Right atrium auricular region (tissue), 2 donors: ENCODE results near the gene CPEB4. TPM values are rescaled to one million over a fixed set of nuclear protein-coding genes. Genes with fewer than 3 reads are reported as not detected.

Source experiments
- DNase-seq: peaks from one replicate; pipeline ENCODE4 v3.0.0-alpha.2; 2019; ENCODE audit warnings: low spot score
- H3K27ac ChIP-seq, 2 donors: fragments of 200-600 bp; sonication (generic); 1 replicate in 1 of 2; 2 replicates in 1 of 2; pipeline ENCODE4 v1.5.1; 2016 to 2019
- H3K27me3 ChIP-seq, 2 donors: fragments of 200-600 bp; sonication (generic); one replicate each; pipeline versions ENCODE4 v1.5.1 to v1.6.0; 2017 to 2019
- H3K36me3 ChIP-seq: fragments of 200-600 bp; sonication (generic); one replicate; pipeline ENCODE4 v1.5.1; 2016
- H3K4me1 ChIP-seq, 2 donors: fragments of 200-600 bp; sonication (generic); one replicate each; pipeline versions ENCODE4 v1.5.1 to v1.6.0; 2017 to 2019
- H3K4me3 ChIP-seq, 2 donors: fragments of 200-600 bp; sonication (generic); 1 replicate in 1 of 2; 2 replicates in 1 of 2; pipeline ENCODE4 v1.5.1; 2017 to 2019; ENCODE audit warnings: mild to moderate bottlenecking in 1 of 2, moderate library complexity in 1 of 2
- H3K9me3 ChIP-seq, 2 donors: fragments of 200-600 bp; sonication (generic); one replicate each; pipeline ENCODE4 v1.5.1; 2019
- total RNA-seq, 2 donors: library from RNA; depleted of rRNA; stranded (reverse); fragments of >200 nt; gene quantifications; one replicate each; pipeline ENCODE4 v1.1.0, GENCODE V29; 2016
- TF ChIP-seq, protein P1 (sequence below), 2 donors: fragments of 200-600 bp; sonication (generic); IDR thresholded peaks; one replicate each; pipeline ENCODE4 v1.5.1; 2019; ENCODE audit warnings: antibody characterized with exemption in 2 of 2

CPEB4 gene
- total RNA-seq, 2 donors from 2014 or later = 79.5 to 127 TPM

DNA sequence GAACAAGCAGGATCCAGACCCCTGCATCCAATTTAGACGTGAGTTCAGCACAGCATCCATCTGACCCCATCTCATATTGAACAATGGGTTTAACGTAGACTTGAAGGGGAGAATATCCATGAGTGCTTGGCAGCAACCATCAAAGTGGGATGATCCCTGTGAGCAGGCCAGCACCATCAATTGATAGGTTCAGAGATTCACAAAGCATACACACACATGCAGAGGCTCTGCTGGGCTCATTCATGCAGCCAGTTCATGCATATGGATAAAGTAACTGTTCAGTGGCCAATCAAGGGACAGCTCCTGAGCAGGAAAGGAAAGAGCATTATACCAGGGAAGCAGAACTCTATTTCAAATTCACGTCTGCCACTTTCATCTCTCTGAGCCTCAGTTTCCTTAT, 24.8 kb upstream of the CPEB4 start:
- Histone ChIP-seq H3K27me3 (no peaks in the 10 kb centered on the region), H3K9me3 (no peaks in the 10 kb centered on the region), H3K4me1 (peaks cover 0 to 21% of the 10 kb centered on the region in 2 donors), H3K36me3 (no peaks in the 10 kb centered on the region), H3K4me3 (no peak overlapping the region), H3K27ac (no peak overlapping the region)
- no peak for DNase-seq
- TF ChIP-seq, protein P1, sequence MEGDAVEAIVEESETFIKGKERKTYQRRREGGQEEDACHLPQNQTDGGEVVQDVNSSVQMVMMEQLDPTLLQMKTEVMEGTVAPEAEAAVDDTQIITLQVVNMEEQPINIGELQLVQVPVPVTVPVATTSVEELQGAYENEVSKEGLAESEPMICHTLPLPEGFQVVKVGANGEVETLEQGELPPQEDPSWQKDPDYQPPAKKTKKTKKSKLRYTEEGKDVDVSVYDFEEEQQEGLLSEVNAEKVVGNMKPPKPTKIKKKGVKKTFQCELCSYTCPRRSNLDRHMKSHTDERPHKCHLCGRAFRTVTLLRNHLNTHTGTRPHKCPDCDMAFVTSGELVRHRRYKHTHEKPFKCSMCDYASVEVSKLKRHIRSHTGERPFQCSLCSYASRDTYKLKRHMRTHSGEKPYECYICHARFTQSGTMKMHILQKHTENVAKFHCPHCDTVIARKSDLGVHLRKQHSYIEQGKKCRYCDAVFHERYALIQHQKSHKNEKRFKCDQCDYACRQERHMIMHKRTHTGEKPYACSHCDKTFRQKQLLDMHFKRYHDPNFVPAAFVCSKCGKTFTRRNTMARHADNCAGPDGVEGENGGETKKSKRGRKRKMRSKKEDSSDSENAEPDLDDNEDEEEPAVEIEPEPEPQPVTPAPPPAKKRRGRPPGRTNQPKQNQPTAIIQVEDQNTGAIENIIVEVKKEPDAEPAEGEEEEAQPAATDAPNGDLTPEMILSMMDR (IDR thresholded peaks at IDR 0.05) = no peak

DNA sequence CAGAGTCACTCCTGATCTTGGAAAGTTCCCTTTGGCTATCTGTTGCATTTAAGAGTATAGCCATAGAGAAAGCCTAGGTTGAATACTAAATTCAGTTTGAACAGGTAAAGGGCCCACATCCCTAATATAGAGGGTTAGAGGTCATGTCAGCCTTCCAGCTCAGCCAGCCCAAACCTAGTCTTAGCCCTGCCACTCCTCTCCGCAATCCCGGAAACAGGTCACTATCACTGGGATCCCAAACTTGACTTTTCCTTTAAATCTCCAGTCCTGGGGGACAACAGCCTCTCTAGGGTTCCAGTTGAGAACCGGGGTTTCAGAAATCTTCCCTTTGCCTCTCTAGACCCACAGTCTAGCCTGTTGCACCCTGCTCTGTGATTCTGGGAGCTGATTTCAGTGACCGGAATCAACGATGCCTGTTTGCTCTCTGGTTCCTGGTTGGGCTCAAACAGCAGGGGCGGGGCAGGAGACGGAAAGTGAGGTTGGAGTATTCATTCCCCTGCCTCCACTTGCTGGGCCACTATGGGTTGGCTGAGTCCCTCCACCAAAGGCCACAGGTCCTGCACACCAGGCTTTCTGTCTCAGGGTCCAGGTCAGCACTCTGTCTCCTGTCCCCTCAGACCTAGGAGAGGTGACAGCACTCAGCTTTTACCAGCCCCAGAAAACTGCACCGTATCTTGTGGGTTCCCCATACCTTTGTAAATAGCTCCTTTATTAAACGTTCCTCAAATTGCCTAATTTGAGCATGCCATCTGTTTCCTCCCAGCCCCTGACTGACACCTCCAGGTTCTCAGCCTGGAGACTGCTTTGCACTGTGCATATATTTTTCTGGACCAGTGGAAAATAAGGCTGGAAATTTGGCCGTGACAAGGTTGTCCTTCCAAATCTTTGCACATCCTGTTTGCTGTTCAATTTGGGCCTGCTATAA, 23.8 kb upstream of the CPEB4 start:
- no peaks in the 10 kb centered on the region for H3K27me3 ChIP-seq
- H3K27ac ChIP-seq = no peak overlapping the region
- no peak for DNase-seq
- H3K4me1 ChIP-seq = peaks cover 0 to 11% of the 10 kb centered on the region in 2 donors
- TF ChIP-seq, protein P1 (IDR thresholded peaks at IDR 0.05) = no peak
- no peaks in the 10 kb centered on the region for H3K36me3 ChIP-seq
- no peaks in the 10 kb centered on the region for H3K9me3 ChIP-seq
- H3K4me3 ChIP-seq = no peak overlapping the region

DNA sequence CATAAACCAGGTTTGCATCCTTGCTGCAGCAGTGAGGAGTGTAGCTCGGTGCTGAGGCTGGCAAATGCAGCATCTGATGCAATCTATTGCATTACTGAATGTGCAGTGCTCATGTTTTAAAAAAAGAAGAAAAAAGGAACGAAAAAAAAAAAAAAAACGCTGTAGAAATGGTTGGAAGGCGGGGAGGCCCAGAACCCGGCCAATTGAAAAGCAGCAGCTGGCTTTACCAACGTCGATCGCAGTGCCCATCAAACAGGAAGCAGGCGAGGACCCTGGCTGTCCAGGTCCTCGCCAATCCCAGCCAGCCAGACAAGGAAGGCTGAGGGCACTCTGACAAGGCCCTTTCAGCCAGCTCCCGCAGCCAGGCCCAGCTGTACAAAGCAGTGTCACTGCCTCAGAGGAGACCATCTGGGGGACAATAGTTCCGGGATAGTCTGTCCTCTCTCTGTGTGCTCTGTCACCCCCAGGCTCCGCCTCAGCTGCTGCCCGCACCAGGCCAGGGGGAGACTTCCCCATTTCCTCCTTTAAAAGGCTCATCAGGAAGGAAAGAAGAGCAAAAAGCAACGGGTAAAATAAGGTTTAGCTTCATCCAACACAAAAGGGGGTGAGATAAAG, 21.8 kb upstream of the CPEB4 start:
- no peak for DNase-seq
- TF ChIP-seq, protein P1 (IDR thresholded peaks at IDR 0.05) = no peak
- Histone ChIP-seq H3K4me3 (no peak overlapping the region), H3K4me1 (no peaks in the 10 kb centered on the region), H3K27me3 (no peaks in the 10 kb centered on the region), H3K9me3 (no peaks in the 10 kb centered on the region), H3K27ac (peak overlapping the region in 1 of 2 donors; percentile 5), H3K36me3 (no peaks in the 10 kb centered on the region)

DNA sequence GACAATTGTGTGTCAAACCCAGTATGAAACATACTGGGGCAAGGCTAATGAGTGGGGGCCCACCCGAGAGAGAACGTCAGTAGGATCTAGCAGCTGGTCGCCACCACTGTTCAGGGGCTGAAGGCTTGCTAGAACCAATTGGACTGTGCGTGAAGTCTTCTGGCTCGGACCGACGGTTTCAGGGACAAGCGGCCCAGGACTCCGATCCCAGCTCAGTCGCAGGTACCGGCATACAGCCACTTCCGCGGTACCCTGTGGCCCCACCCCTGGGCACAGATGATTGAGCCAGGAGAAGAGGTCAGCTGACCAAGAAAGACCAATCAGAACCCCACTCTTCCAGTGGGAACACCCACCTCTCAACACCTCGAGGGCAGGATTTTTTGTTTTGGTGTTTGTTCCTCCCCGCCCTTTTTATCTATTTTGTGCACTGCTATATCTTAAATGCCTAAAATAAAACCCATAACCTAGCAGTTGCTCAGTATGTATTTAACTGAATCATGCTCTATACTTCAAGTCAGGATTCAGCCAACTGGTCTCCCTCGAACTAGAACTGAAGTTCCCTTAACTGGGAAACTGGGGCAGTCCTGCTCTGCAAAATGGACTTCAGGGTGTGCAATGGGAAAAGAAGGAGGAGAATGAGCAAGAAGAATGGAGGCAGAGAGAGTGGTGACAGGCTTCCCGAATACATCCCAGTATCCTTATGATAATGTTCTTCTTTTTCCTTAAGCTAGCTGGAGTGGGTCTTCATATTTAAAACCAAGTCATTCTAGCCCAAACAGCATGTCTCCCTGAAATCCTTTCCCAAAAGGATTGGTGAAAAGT, 21.1 kb upstream of the CPEB4 start:
- Histone ChIP-seq H3K4me1 (peaks cover 0 to 3% of the 10 kb centered on the region in 2 donors), H3K4me3 (no peak overlapping the region), H3K27me3 (no peaks in the 10 kb centered on the region), H3K36me3 (no peaks in the 10 kb centered on the region), H3K9me3 (no peaks in the 10 kb centered on the region), H3K27ac (peak overlapping the region in 1 of 2 donors; percentile 5)
- DNase-seq = no peak
- TF ChIP-seq, protein P1 (IDR thresholded peaks at IDR 0.05) = no peak

DNA sequence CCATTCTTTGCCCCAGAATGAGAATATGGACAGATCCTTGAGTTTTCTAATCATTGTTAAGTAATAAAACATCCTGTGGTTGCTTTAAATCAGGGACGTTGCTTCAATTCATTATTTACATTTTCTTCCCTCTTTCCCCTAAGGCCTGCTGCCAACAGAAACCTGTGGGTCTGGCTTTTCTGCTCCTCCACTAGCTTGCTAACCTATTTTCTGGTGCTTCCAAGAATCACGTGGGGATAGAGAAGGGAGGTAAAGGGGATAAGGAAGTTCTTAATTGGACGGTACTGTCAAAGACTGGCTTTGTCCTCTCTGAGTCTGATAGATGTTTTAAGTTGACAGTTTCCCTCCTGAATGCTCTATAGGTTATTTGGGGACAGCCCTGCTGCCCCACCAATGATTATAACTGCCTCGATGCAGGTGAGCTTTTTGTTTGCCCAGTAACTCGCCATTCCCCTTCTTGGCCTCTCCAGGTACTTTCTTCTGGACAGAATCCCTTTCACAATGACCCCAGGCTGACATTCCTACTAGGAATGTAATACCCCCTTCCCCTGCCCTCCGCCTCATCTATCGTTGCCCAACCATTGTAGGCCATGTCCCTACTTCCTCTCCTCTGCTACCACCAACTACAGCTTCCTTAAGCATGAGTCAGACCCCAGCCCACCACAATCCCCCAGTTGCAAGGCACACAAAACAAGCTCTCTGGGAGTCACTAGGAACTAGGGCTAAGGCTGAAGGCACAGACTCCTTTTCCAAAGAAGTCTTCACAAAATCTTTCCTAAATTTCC, 19.9 kb upstream of the CPEB4 start:
- Histone ChIP-seq H3K9me3 (no peaks in the 10 kb centered on the region), H3K27ac (no peak overlapping the region), H3K36me3 (no peaks in the 10 kb centered on the region), H3K27me3 (no peaks in the 10 kb centered on the region), H3K4me3 (no peak overlapping the region), H3K4me1 (peaks cover 0 to 6% of the 10 kb centered on the region in 2 donors)
- TF ChIP-seq, protein P1 (IDR thresholded peaks at IDR 0.05) = no peak
- DNase-seq = no peak
